Lower leg skin (tissue), 3 donors: ENCODE results near the gene PPIF.

Source experiments
- POLR2A ChIP-seq, 2 donors: fragments of 450-650 bp; IDR thresholded peaks; one replicate each; pipeline ENCODE4 v1.6.1; 2016 to 2017; ENCODE audit warnings: antibody characterized with exemption in 2 of 2, mild to moderate bottlenecking in 1 of 2, moderate library complexity in 1 of 2
- TF ChIP-seq, protein P1 (sequence below), 3 donors: fragments of 450-650 bp; IDR thresholded peaks; one replicate each; pipeline ENCODE4 v1.5.1; 2016; ENCODE audit warnings: antibody characterized with exemption in 3 of 3, mild to moderate bottlenecking in 3 of 3, moderate library complexity in 2 of 3

DNA sequence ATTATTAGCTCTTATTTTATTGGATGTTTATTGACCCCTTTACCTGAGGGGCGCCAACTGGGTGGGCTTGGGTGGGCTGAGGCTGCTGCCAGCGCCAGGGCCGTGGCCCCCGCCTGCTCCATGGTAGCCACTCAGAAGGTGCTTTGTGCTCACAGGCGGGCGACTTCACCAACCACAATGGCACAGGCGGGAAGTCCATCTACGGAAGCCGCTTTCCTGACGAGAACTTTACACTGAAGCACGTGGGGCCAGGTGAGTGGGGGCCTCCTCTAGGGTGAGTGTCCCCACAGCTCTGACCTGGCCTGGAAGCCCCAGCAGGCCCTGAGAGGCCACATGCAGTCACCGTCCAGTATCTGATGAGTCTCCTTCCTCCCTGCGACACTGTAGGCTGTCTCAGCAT is 4.1 kb downstream of the PPIF start:
- TF ChIP-seq, protein P1, sequence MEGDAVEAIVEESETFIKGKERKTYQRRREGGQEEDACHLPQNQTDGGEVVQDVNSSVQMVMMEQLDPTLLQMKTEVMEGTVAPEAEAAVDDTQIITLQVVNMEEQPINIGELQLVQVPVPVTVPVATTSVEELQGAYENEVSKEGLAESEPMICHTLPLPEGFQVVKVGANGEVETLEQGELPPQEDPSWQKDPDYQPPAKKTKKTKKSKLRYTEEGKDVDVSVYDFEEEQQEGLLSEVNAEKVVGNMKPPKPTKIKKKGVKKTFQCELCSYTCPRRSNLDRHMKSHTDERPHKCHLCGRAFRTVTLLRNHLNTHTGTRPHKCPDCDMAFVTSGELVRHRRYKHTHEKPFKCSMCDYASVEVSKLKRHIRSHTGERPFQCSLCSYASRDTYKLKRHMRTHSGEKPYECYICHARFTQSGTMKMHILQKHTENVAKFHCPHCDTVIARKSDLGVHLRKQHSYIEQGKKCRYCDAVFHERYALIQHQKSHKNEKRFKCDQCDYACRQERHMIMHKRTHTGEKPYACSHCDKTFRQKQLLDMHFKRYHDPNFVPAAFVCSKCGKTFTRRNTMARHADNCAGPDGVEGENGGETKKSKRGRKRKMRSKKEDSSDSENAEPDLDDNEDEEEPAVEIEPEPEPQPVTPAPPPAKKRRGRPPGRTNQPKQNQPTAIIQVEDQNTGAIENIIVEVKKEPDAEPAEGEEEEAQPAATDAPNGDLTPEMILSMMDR (IDR thresholded peaks at IDR 0.05) = no peak
- no peak for TF ChIP-seq POLR2A (IDR thresholded peaks at IDR 0.05)
